A375 (cell line): Measurements from ENCODE around the gene ADAM22. TPM values are rescaled to one million over a fixed set of nuclear protein-coding genes. Genes with fewer than 3 reads are reported as not detected.

ENCODE experiments used
- total RNA-seq: library from RNA; depleted of rRNA; stranded (reverse); fragments of >200 nt; shearing (Covaris generic); gene quantifications from 2 replicates; pipeline ENCODE4 v1.2.3, GENCODE V29; 2014; rRNA removed

Gene ADAM22
- 7.2 and 7.4 TPM in 2 replicates for total RNA-seq

GRCh38 chr7:87933953-87934698 lies at the start of gene ADAM22:
ADAM22 (plus strand) TSS chr7:87934251; CDS start chr7:87934466, 215 bp downstream.

GRCh38 chr7:88219781-88220747 lies 286.0 kb downstream of the ADAM22 start, which contains the start of gene SRI:
SRI (minus strand) TSS chr7:88220038; CDS start chr7:88220026, 12 bp downstream.

Other genes starting within 250 kb of the ADAM22 start
- 4.9 and 7.5 TPM in 2 replicates for gene SLC25A40, start 57.9 kb upstream of the ADAM22 start, total RNA-seq
- 55.4 and 72.2 TPM in 2 replicates for gene DBF4, start 57.8 kb upstream of the ADAM22 start, total RNA-seq